Upper lobe of right lung (tissue), 1 donor: ENCODE data around the gene JUP. TPM values are rescaled to one million over a fixed set of nuclear protein-coding genes. Genes with fewer than 3 reads are reported as not detected.

Experiments
- ATAC-seq: fragments of 200-7000 bp; cut with Tn5 transposase; one replicate; pipeline ENCODE4 v1.9.1; 2020; ENCODE audit warnings: mild to moderate bottlenecking, moderate library complexity
- DNase-seq: peaks from one replicate; pipeline ENCODE4 v3.0.0-alpha.2; 2020
- H3K27ac ChIP-seq: fragments of 200-600 bp; one replicate; pipeline ENCODE4 v1.8.0; 2022
- H3K27me3 ChIP-seq: fragments of 200-600 bp; one replicate; pipeline ENCODE4 v1.8.0; 2022; ENCODE audit warnings: mild to moderate bottlenecking
- H3K36me3 ChIP-seq: fragments of 200-600 bp; one replicate; pipeline ENCODE4 v1.8.0; 2022
- H3K4me1 ChIP-seq: fragments of 200-600 bp; one replicate; pipeline ENCODE4 v1.8.0; 2022
- H3K4me3 ChIP-seq: fragments of 200-600 bp; one replicate; pipeline ENCODE4 v1.8.0; 2022; ENCODE audit warnings: mild to moderate bottlenecking
- H3K9me3 ChIP-seq: fragments of 200-600 bp; one replicate; pipeline ENCODE4 v1.8.0; 2022
- intact Hi-C: fragments of 100-400 bp; cut with DNase I; formaldehyde crosslinking; loops from one replicate; pipeline ENCODE4 v1.11.0; 2022
- total RNA-seq: library from RNA; stranded (reverse); fragmentation: NEBNext Ultra II Directional; extraction: Animal tissue kit (Norgen Biotek cat#: 25700); gene quantifications from one replicate; pipeline ENCODE4 v1.2.1, GENCODE V29; 2021
- TF ChIP-seq, protein P1 (sequence below): fragments of 200-600 bp; IDR thresholded peaks from one replicate; pipeline ENCODE4 v1.8.0; 2022; ENCODE audit warnings: antibody characterized with exemption
- donor health status: DM: no; HTN: yes; CAD: no; lungs with severe emphysema.

JUP gene
- total RNA-seq, 1 donor from 2014 or later = 109 TPM

GRCh38 chr17:41769346-41769862 lies 17.1 kb downstream of the JUP start:
- Histone ChIP-seq H3K4me1 (peaks cover 26% of the 10 kb centered on the region), H3K9me3 (no peaks in the 10 kb centered on the region), H3K27me3 (no peaks in the 10 kb centered on the region), H3K36me3 (peaks cover 69% of the 10 kb centered on the region), H3K4me3 (no peak overlapping the region), H3K27ac (no peak overlapping the region)
- TF ChIP-seq, protein P1, sequence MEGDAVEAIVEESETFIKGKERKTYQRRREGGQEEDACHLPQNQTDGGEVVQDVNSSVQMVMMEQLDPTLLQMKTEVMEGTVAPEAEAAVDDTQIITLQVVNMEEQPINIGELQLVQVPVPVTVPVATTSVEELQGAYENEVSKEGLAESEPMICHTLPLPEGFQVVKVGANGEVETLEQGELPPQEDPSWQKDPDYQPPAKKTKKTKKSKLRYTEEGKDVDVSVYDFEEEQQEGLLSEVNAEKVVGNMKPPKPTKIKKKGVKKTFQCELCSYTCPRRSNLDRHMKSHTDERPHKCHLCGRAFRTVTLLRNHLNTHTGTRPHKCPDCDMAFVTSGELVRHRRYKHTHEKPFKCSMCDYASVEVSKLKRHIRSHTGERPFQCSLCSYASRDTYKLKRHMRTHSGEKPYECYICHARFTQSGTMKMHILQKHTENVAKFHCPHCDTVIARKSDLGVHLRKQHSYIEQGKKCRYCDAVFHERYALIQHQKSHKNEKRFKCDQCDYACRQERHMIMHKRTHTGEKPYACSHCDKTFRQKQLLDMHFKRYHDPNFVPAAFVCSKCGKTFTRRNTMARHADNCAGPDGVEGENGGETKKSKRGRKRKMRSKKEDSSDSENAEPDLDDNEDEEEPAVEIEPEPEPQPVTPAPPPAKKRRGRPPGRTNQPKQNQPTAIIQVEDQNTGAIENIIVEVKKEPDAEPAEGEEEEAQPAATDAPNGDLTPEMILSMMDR = no peak
- intact Hi-C loops = no loop called here
- DNase-seq (no peak), ATAC-seq (no peak)

GRCh38 chr17:41768682-41769288 lies 17.7 kb downstream of the JUP start:
- Histone ChIP-seq H3K36me3 (peaks cover 76% of the 10 kb centered on the region), H3K27me3 (no peaks in the 10 kb centered on the region), H3K27ac (no peak overlapping the region), H3K4me3 (no peak overlapping the region), H3K4me1 (peaks cover 20% of the 10 kb centered on the region), H3K9me3 (no peaks in the 10 kb centered on the region)
- DNase-seq (no peak), ATAC-seq (no peak)
- TF ChIP-seq, protein P1 = no peak
- intact Hi-C loops = no loop called here

- no peaks in the 10 kb centered on the region for H3K9me3 ChIP-seq
- H3K4me3 ChIP-seq = no peak overlapping the region
- TF ChIP-seq, protein P1 = no peak
- DNase-seq (no peak), ATAC-seq (no peak)
- H3K36me3 ChIP-seq = peaks cover 89% of the 10 kb centered on the region
- no peaks in the 10 kb centered on the region for H3K27me3 ChIP-seq
- H3K27ac ChIP-seq = no peak overlapping the region
- peaks cover 7% of the 10 kb centered on the region for H3K4me1 ChIP-seq
- intact Hi-C loops = no loop called here
These were observed 19.0 kb downstream of the JUP start for GRCh38 chr17:41767324-41768042.

GRCh38 chr17:41766135-41766534 lies 20.4 kb downstream of the JUP start:
- H3K4me1 ChIP-seq = no peaks in the 10 kb centered on the region
- no peak overlapping the region for H3K27ac ChIP-seq
- no peaks in the 10 kb centered on the region for H3K27me3 ChIP-seq
- no peaks in the 10 kb centered on the region for H3K9me3 ChIP-seq
- TF ChIP-seq, protein P1 = no peak
- DNase-seq = no peak
- peaks cover 97% of the 10 kb centered on the region for H3K36me3 ChIP-seq
- intact Hi-C loops = no loop called here
- no peak overlapping the region for H3K4me3 ChIP-seq
- ATAC-seq = no peak

- Histone ChIP-seq H3K4me1 (no peaks in the 10 kb centered on the region), H3K4me3 (no peak overlapping the region), H3K27me3 (no peaks in the 10 kb centered on the region), H3K27ac (no peak overlapping the region), H3K36me3 (peaks cover 97% of the 10 kb centered on the region), H3K9me3 (no peaks in the 10 kb centered on the region)
- no peak for DNase-seq
- TF ChIP-seq, protein P1 = no peak
- intact Hi-C loops = no loop called here
- ATAC-seq = no peak
These were observed 23.2 kb downstream of the JUP start for GRCh38 chr17:41763327-41763726.
